ENCODE measurements around the gene ALDOB. TPM values are rescaled to one million over a fixed set of nuclear protein-coding genes. Genes with fewer than 3 reads are reported as not detected.

ALDOB gene
- total and polyA plus RNA-seq, 4 donors: 527 to 2,132 (median 1,808) TPM

DNA sequence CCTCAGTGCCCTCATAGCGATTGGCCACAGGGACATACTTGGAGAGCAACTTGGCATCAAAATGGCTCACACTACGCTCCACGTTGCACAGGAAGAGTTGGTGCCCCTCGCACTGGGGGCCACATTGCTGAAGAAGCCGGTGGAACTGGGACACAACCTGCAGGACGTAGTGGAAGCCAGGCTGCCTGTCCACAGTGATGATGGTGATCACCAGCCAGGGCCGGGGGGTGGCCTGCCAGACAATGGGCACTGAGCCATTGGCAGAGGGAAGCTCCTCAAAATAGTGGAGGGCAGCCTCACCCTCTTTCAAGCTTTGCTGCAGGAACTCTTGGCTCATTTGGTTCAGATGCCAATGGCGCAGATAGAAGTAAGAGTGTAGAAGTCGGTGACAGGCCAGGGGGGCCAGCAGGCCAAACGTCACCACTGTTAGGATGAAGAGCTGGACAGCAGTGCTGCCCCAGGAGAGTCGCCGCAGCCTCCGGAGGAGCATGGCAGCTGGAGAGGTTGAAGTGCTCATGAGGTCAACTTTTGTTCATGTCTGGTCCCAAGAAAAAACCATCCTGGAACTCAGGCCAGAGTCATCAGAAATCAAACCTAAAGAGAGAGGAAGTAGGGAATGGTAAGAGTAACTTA lies 41.1 kb upstream of the ALDOB start:
- DNase-seq (ENCODE audit: low spot score): no peak
- Histone ChIP-seq H3K9me3 (ENCODE audit: control insufficient read depth in 4 of 4, low read length in 3 of 4) (no peaks in the 10 kb centered on the region), H3K36me3 (ENCODE audit: control insufficient read depth in 4 of 4, insufficient read depth in 3 of 4, low read depth in 1 of 4, low read length in 3 of 4) (peaks cover 0 to 4% (median 0%) of the 10 kb centered on the region in 4 donors), H3K4me3 (ENCODE audit: low read depth in 1 of 3, low read length in 3 of 3) (no peak overlapping the region), H3K27me3 (ENCODE audit: control insufficient read depth in 4 of 4, insufficient read depth in 4 of 4, low read length in 3 of 4) (peaks cover 0 to 2% (median 0%) of the 10 kb centered on the region in 4 donors), H3K27ac (ENCODE audit: low read depth in 1 of 2, low read length in 2 of 2) (no peak overlapping the region), H3K4me1 (ENCODE audit: control insufficient read depth in 4 of 4, insufficient read depth in 4 of 4, low read length in 3 of 4) (no peaks in the 10 kb centered on the region), H3K9ac (ENCODE audit: low read depth in 1 of 2, low read length in 2 of 2) (no peak overlapping the region)
- TF ChIP-seq, protein P1, sequence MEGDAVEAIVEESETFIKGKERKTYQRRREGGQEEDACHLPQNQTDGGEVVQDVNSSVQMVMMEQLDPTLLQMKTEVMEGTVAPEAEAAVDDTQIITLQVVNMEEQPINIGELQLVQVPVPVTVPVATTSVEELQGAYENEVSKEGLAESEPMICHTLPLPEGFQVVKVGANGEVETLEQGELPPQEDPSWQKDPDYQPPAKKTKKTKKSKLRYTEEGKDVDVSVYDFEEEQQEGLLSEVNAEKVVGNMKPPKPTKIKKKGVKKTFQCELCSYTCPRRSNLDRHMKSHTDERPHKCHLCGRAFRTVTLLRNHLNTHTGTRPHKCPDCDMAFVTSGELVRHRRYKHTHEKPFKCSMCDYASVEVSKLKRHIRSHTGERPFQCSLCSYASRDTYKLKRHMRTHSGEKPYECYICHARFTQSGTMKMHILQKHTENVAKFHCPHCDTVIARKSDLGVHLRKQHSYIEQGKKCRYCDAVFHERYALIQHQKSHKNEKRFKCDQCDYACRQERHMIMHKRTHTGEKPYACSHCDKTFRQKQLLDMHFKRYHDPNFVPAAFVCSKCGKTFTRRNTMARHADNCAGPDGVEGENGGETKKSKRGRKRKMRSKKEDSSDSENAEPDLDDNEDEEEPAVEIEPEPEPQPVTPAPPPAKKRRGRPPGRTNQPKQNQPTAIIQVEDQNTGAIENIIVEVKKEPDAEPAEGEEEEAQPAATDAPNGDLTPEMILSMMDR (IDR thresholded peaks at IDR 0.05; ENCODE audit: low read depth, low read length, missing input control): no peak
- TF ChIP-seq RXRA (IDR thresholded peaks at IDR 0.05) (no peak), EGR1 (IDR thresholded peaks at IDR 0.05; ENCODE audit: low read depth in 2 of 2) (no peak), JUND (IDR thresholded peaks at IDR 0.05) (no peak), FOXA2 (IDR thresholded peaks at IDR 0.05) (no peak), GABPA (IDR thresholded peaks at IDR 0.05 in 1 of 2, conservative IDR thresholded peaks at IDR 0.05 in 1 of 2) (no peak), SP1 (IDR thresholded peaks at IDR 0.05) (no peak), HNF4G (IDR thresholded peaks at IDR 0.05) (no peak), RAD21 (IDR thresholded peaks at IDR 0.05) (no peak), FOXA1 (IDR thresholded peaks at IDR 0.05) (no peak), HNF4A (conservative IDR thresholded peaks at IDR 0.05) (no peak), NR2F2 (IDR thresholded peaks at IDR 0.05) (no peak), TAF1 (conservative IDR thresholded peaks at IDR 0.05) (no peak), YY1 (IDR thresholded peaks at IDR 0.05) (no peak)
- TF ChIP-seq, protein P2, sequence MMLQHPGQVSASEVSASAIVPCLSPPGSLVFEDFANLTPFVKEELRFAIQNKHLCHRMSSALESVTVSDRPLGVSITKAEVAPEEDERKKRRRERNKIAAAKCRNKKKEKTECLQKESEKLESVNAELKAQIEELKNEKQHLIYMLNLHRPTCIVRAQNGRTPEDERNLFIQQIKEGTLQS (IDR thresholded peaks at IDR 0.05): no peak
- TF ChIP-seq, protein P3, sequence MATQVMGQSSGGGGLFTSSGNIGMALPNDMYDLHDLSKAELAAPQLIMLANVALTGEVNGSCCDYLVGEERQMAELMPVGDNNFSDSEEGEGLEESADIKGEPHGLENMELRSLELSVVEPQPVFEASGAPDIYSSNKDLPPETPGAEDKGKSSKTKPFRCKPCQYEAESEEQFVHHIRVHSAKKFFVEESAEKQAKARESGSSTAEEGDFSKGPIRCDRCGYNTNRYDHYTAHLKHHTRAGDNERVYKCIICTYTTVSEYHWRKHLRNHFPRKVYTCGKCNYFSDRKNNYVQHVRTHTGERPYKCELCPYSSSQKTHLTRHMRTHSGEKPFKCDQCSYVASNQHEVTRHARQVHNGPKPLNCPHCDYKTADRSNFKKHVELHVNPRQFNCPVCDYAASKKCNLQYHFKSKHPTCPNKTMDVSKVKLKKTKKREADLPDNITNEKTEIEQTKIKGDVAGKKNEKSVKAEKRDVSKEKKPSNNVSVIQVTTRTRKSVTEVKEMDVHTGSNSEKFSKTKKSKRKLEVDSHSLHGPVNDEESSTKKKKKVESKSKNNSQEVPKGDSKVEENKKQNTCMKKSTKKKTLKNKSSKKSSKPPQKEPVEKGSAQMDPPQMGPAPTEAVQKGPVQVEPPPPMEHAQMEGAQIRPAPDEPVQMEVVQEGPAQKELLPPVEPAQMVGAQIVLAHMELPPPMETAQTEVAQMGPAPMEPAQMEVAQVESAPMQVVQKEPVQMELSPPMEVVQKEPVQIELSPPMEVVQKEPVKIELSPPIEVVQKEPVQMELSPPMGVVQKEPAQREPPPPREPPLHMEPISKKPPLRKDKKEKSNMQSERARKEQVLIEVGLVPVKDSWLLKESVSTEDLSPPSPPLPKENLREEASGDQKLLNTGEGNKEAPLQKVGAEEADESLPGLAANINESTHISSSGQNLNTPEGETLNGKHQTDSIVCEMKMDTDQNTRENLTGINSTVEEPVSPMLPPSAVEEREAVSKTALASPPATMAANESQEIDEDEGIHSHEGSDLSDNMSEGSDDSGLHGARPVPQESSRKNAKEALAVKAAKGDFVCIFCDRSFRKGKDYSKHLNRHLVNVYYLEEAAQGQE (IDR thresholded peaks at IDR 0.05): no peak
- TF ChIP-seq, protein P4, sequence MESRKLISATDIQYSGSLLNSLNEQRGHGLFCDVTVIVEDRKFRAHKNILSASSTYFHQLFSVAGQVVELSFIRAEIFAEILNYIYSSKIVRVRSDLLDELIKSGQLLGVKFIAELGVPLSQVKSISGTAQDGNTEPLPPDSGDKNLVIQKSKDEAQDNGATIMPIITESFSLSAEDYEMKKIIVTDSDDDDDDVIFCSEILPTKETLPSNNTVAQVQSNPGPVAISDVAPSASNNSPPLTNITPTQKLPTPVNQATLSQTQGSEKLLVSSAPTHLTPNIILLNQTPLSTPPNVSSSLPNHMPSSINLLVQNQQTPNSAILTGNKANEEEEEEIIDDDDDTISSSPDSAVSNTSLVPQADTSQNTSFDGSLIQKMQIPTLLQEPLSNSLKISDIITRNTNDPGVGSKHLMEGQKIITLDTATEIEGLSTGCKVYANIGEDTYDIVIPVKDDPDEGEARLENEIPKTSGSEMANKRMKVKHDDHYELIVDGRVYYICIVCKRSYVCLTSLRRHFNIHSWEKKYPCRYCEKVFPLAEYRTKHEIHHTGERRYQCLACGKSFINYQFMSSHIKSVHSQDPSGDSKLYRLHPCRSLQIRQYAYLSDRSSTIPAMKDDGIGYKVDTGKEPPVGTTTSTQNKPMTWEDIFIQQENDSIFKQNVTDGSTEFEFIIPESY (IDR thresholded peaks at IDR 0.05): no peak
- TF ChIP-seq, protein P5, sequence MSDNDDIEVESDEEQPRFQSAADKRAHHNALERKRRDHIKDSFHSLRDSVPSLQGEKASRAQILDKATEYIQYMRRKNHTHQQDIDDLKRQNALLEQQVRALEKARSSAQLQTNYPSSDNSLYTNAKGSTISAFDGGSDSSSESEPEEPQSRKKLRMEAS (IDR thresholded peaks at IDR 0.05): no peak
- WGBS: 92% methylated on average over 13 of the region's 13 CpGs
